Liver (tissue), 9 donors: ENCODE measurements around the gene ABHD8. TPM values are rescaled to one million over a fixed set of nuclear protein-coding genes. Genes with fewer than 3 reads are reported as not detected.

Experiments used
- DNase-seq: peaks from one replicate; pipeline ENCODE4 v3.0.0-alpha.2; 2017; ENCODE audit warnings: low spot score
- H3K27ac ChIP-seq, 2 donors: one replicate each; pipeline ENCODE4 v1.7.0; 2013; ENCODE audit warnings: inconsistent platforms in 2 of 2, low read length in 2 of 2, control low read depth in 1 of 2, low read depth in 1 of 2, mild to moderate bottlenecking in 1 of 2
- H3K27me3 ChIP-seq, 4 donors: one replicate each; pipeline versions ENCODE4 v1.6.1 to v1.7.0; 2013; ENCODE audit warnings: low read length in 3 of 4, inconsistent platforms in 1 of 4, mild to moderate bottlenecking in 1 of 4, moderate library complexity in 1 of 4; ENCODE audit not compliant: control insufficient read depth in 4 of 4, insufficient read depth in 4 of 4
- H3K36me3 ChIP-seq, 4 donors: one replicate each; pipeline versions ENCODE4 v1.6.1 to v1.7.0; 2013; ENCODE audit warnings: low read length in 3 of 4, mild to moderate bottlenecking in 3 of 4, low read depth in 1 of 4, moderate library complexity in 1 of 4; ENCODE audit not compliant: control insufficient read depth in 4 of 4, insufficient read depth in 3 of 4
- H3K4me1 ChIP-seq, 4 donors: one replicate each; pipeline versions ENCODE4 v1.6.1 to v1.7.0; 2013; ENCODE audit warnings: low read length in 3 of 4, mild to moderate bottlenecking in 3 of 4, moderate library complexity in 1 of 4; ENCODE audit not compliant: control insufficient read depth in 4 of 4, insufficient read depth in 4 of 4
- H3K4me3 ChIP-seq, 3 donors: one replicate each; pipeline versions ENCODE4 v1.6.1 to v1.7.0; 2013; ENCODE audit warnings: low read length in 3 of 3, control low read depth in 1 of 3, low read depth in 1 of 3, mild to moderate bottlenecking in 1 of 3
- H3K9ac ChIP-seq, 2 donors: one replicate each; pipeline ENCODE4 v1.7.0; 2013; ENCODE audit warnings: low read length in 2 of 2, mild to moderate bottlenecking in 2 of 2, moderate library complexity in 2 of 2, control low read depth in 1 of 2, low read depth in 1 of 2
- H3K9me3 ChIP-seq, 4 donors: one replicate each; pipeline versions ENCODE4 v1.6.1 to v1.7.0; 2013; ENCODE audit warnings: low read length in 3 of 4; ENCODE audit not compliant: control insufficient read depth in 4 of 4
- FOXA1 ChIP-seq: IDR thresholded peaks from 2 replicates; pipeline ENCODE4 v1.6.1; 2016; ENCODE audit warnings: antibody characterized with exemption
- FOXA2 ChIP-seq: IDR thresholded peaks from 2 replicates; pipeline ENCODE4 v1.6.1; 2016; ENCODE audit warnings: antibody characterized with exemption
- HNF4G ChIP-seq: IDR thresholded peaks from 2 replicates; pipeline ENCODE4 v1.6.1; 2016; ENCODE audit warnings: antibody characterized with exemption
- MAX ChIP-seq: IDR thresholded peaks from 2 replicates; pipeline ENCODE4 v1.6.1; 2016; ENCODE audit warnings: antibody characterized with exemption
- NR2F2 ChIP-seq: IDR thresholded peaks from 2 replicates; pipeline ENCODE4 v1.6.1; 2016; ENCODE audit warnings: antibody characterized with exemption
- RAD21 ChIP-seq, 2 donors: IDR thresholded peaks; 2 replicates each; pipeline ENCODE4 v1.6.1; 2016; ENCODE audit warnings: antibody characterized with exemption in 2 of 2, mild to moderate bottlenecking in 2 of 2
- REST ChIP-seq: IDR thresholded peaks from 2 replicates; pipeline ENCODE4 v1.6.1; 2016; ENCODE audit warnings: antibody characterized with exemption, mild to moderate bottlenecking
- SP1 ChIP-seq: IDR thresholded peaks from 2 replicates; pipeline ENCODE4 v1.6.1; 2018; ENCODE audit warnings: antibody characterized with exemption, mild to moderate bottlenecking
- WGBS: extraction: QIAGEN DNeasy Blood & Tissue Kit; methylation state at CpG from one replicate; pipeline ENCODE4 v1.1.7; 2013; 5-methylcytosine and 5-hydroxymethylcytosine counted together
- polyA plus RNA-seq, 2 donors: library from polyadenylated mRNA; stranded (reverse) in 1 of 2; unstranded in 1 of 2; fragments of 200-250 nt in 1 of 2; fragments of >200 nt in 1 of 2; fragmentation: Nextera tagmentation in 1 of 2; extraction: Ambion mirVana in 1 of 2; gene quantifications; one replicate each; pipeline versions ENCODE4 v1.2.1 to v1.2.3, GENCODE V29; 2013 to 2015
- total RNA-seq, 2 donors: library from RNA; depleted of rRNA; stranded (reverse); fragments of >200 nt; gene quantifications; one replicate each; pipeline ENCODE4 v1.2.3, GENCODE V29; 2014
- TF ChIP-seq, protein P1 (sequence below): IDR thresholded peaks from 2 replicates; pipeline ENCODE4 v1.6.1; 2016; ENCODE audit warnings: antibody characterized with exemption
- donor health status: healthy.
- donor health status: healthy.
- donor health status: healthy.
- donor health status: healthy.
- donor health status: healthy.

Gene ABHD8
- total and polyA plus RNA-seq, 4 donors: 6.3 to 26.9 (median 14.4) TPM

DNA sequence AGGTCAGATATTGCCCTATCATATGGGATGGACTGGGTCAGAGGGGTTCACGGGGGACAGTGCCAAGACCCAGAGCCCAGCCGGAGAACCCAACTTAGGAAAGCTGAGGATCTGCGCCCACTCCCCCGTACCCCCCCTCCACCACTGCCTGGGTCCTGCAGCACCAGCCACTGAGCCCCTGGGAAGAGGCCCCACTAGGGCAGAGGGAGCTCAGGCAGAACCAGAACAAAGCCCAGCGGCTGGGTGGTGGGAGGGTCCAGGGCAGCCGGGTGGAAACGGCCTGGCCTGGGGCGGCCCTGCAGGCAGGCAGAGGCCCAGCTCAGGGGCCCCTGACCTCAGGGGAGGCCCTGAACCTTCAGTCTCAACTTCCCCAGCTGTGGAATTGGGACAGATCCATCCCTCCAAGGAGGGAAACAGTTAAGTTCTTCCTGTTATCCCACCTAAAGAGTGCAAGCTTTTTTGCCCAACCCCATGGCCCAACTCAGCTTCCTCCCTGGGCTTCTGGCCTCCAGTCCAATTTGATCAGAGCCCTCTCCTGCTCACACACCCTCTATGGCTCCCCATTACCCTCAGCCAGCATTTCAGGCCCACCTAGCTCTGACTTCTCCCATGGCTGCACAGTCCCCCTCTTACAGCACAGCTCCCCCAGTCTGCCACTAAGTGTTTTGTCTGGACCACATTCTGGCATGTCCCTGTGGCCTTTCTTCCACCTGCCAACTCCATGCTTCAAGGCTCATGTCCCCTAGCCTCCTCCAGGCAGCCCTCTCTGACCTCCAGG, 60.6 kb downstream of the ABHD8 start:
- H3K27me3 ChIP-seq: no peaks in the 10 kb centered on the region
- no peaks in the 10 kb centered on the region for H3K9me3 ChIP-seq
- peaks cover 22 to 71% (median 66%) of the 10 kb centered on the region in 4 donors for H3K4me1 ChIP-seq
- H3K4me3 ChIP-seq: peak overlapping the region; percentile 75 to 89 (median 88)
- TF ChIP-seq RAD21 (IDR thresholded peaks at IDR 0.05): no peak
- TF ChIP-seq, protein P1, sequence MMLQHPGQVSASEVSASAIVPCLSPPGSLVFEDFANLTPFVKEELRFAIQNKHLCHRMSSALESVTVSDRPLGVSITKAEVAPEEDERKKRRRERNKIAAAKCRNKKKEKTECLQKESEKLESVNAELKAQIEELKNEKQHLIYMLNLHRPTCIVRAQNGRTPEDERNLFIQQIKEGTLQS: no peak
- no peak for TF ChIP-seq NR2F2
- no peak for TF ChIP-seq SP1
- no peak for TF ChIP-seq FOXA2
- TF ChIP-seq REST: no peak
- TF ChIP-seq MAX: no peak
- no peak for TF ChIP-seq FOXA1
- TF ChIP-seq HNF4G: no peak
- peaks cover 2 to 5% (median 4%) of the 10 kb centered on the region in 4 donors for H3K36me3 ChIP-seq
- H3K27ac ChIP-seq: peak overlapping the region; percentile 81
- 33% methylated on average over 8 of the region's 8 CpGs for WGBS
- no peak for DNase-seq
- H3K9ac ChIP-seq: peak overlapping the region; percentile 12 to 52

Other genes starting within 250 kb of the ABHD8 start
- gene HAUS8, start 228.0 kb downstream of the ABHD8 start, total RNA-seq: 1 to 10 TPM; 3.3 to 5.7 TPM
- gene HAUS8, start 228.0 kb downstream of the ABHD8 start, polyA plus RNA-seq: 1 to 10 TPM; 3.3 to 4.2 TPM
- gene MYO9B, start 227.6 kb downstream of the ABHD8 start, total RNA-seq: 10 to 100 TPM; 21.5 to 32.5 TPM
- 10 to 100 TPM in 1 of 2 donors, 1 to 10 TPM in 1; 9.1 to 20.5 TPM for gene MYO9B, start 227.6 kb downstream of the ABHD8 start, polyA plus RNA-seq
- gene USE1, start 88.1 kb downstream of the ABHD8 start, total RNA-seq: 10 to 100 TPM in 1 of 2 donors, 1 to 10 TPM in 1; 9.6 to 13.6 TPM
- gene USE1, start 88.1 kb downstream of the ABHD8 start, polyA plus RNA-seq: 10 to 100 TPM; 22.6 to 27.8 TPM
- gene OCEL1, start 77.2 kb downstream of the ABHD8 start, total RNA-seq: 10 to 100 TPM in 1 of 2 donors, 1 to 10 TPM in 1; 4.9 to 10.5 TPM
- gene OCEL1, start 77.2 kb downstream of the ABHD8 start, polyA plus RNA-seq: 10 to 100 TPM; 31.1 to 32.5 TPM
- 10 to 100 TPM; 52.2 to 86.1 TPM for gene NR2F6, start 57.5 kb downstream of the ABHD8 start, total RNA-seq
- 10 to 100 TPM; 30.5 to 53.1 TPM for gene NR2F6, start 57.5 kb downstream of the ABHD8 start, polyA plus RNA-seq
- gene USHBP1, start 38.7 kb downstream of the ABHD8 start, total RNA-seq: 1 to 10 TPM; 2.1 to 2.6 TPM
- 1 to 10 TPM; 1.2 to 1.6 TPM for gene USHBP1, start 38.7 kb downstream of the ABHD8 start, polyA plus RNA-seq
- 10 to 100 TPM; 29.3 to 47.0 TPM for gene BABAM1, start 36.0 kb downstream of the ABHD8 start, total RNA-seq
- gene BABAM1, start 36.0 kb downstream of the ABHD8 start, polyA plus RNA-seq: 10 to 100 TPM; 31.3 to 35.7 TPM
- gene ANKLE1, start 21.5 kb downstream of the ABHD8 start, total RNA-seq: 10 to 100 TPM in 1 of 2 donors, under 1 TPM in 1; 0.42 to 43.2 TPM
- under 1 TPM; 0.10 to 0.15 TPM for gene ANKLE1, start 21.5 kb downstream of the ABHD8 start, polyA plus RNA-seq
- 100 to 1,000 TPM in 1 of 2 donors, 10 to 100 TPM in 1; 23.3 to 123 TPM for gene MRPL34, start 2.4 kb upstream of the ABHD8 start, total RNA-seq
- gene MRPL34, start 2.4 kb upstream of the ABHD8 start, polyA plus RNA-seq: 100 to 1,000 TPM; 158 to 301 TPM
- gene DDA1, start 6.1 kb upstream of the ABHD8 start, total RNA-seq: 10 to 100 TPM in 1 of 2 donors, 1 to 10 TPM in 1; 7.9 to 13.5 TPM
- 10 to 100 TPM; 28.2 to 37.9 TPM for gene DDA1, start 6.1 kb upstream of the ABHD8 start, polyA plus RNA-seq
- gene ANO8, start 31.4 kb upstream of the ABHD8 start, total RNA-seq: 1 to 10 TPM; 1.8 to 5.8 TPM
- gene ANO8, start 31.4 kb upstream of the ABHD8 start, polyA plus RNA-seq: 1 to 10 TPM in 1 of 2 donors, under 1 TPM in 1; 0.75 to 2.3 TPM
- gene GTPBP3, start 34.1 kb upstream of the ABHD8 start, total RNA-seq: 10 to 100 TPM in 1 of 2 donors, 1 to 10 TPM in 1; 9.8 to 15.5 TPM
- 1 to 10 TPM; 4.9 to 9.4 TPM for gene GTPBP3, start 34.1 kb upstream of the ABHD8 start, polyA plus RNA-seq
- 10 to 100 TPM in 1 of 2 donors, 1 to 10 TPM in 1; 7.4 to 11.8 TPM for gene PLVAP, start 73.9 kb upstream of the ABHD8 start, total RNA-seq
- 1 to 10 TPM; 4.2 to 9.9 TPM for gene PLVAP, start 73.9 kb upstream of the ABHD8 start, polyA plus RNA-seq
- gene CCDC194, start 90.8 kb upstream of the ABHD8 start, total RNA-seq: under 1 TPM in 1 of 2 donors, not detected in 1; 0.50 TPM
- under 1 TPM in 1 of 2 donors, not detected in 1; 0.12 TPM for gene CCDC194, start 90.8 kb upstream of the ABHD8 start, polyA plus RNA-seq
- 10 to 100 TPM; 25.6 to 67.4 TPM for gene BST2, start 102.2 kb upstream of the ABHD8 start, total RNA-seq
- 100 to 1,000 TPM; 179 to 239 TPM for gene BST2, start 102.2 kb upstream of the ABHD8 start, polyA plus RNA-seq
- 10 to 100 TPM in 1 of 2 donors, 1 to 10 TPM in 1; 9.8 to 17.2 TPM for gene MVB12A, start 116.6 kb upstream of the ABHD8 start, total RNA-seq
- gene MVB12A, start 116.6 kb upstream of the ABHD8 start, polyA plus RNA-seq: 10 to 100 TPM; 14.3 to 22.8 TPM
- under 1 TPM; 0.08 to 0.14 TPM for gene TMEM221, start 145.2 kb upstream of the ABHD8 start, total RNA-seq
- under 1 TPM; 0.06 to 0.15 TPM for gene TMEM221, start 145.2 kb upstream of the ABHD8 start, polyA plus RNA-seq
- not detected for gene NXNL1, start 157.5 kb upstream of the ABHD8 start, total RNA-seq
- gene NXNL1, start 157.5 kb upstream of the ABHD8 start, polyA plus RNA-seq: not detected
- 1 to 10 TPM; 3.5 to 7.4 TPM for gene SLC27A1, start 167.1 kb upstream of the ABHD8 start, total RNA-seq
- gene SLC27A1, start 167.1 kb upstream of the ABHD8 start, polyA plus RNA-seq: 1 to 10 TPM; 2.4 to 4.4 TPM
- gene PGLS, start 208.2 kb upstream of the ABHD8 start, total RNA-seq: 10 to 100 TPM; 16.9 to 25.7 TPM
- 10 to 100 TPM; 32.8 to 62.2 TPM for gene PGLS, start 208.2 kb upstream of the ABHD8 start, polyA plus RNA-seq